GM12878 (cell line): Measurements from ENCODE around the gene KRTAP10-6. TPM values are rescaled to one million over a fixed set of nuclear protein-coding genes. Genes with fewer than 3 reads are reported as not detected.

ENCODE experiments used
- ATAC-seq: fragments of 200-7000 bp; cut with Tn5 transposase; 3 replicates; pipeline ENCODE4 v1.9.1; 2020; ENCODE audit warnings: mild to moderate bottlenecking, moderate library complexity
- BruUV-seq: library from RNA; stranded (reverse); fragments of 400-500 nt; replicated peaks from 2 replicates; lab custom pipeline; 2021; lab: Mats Ljungman, UMichigan
- CTCF ChIA-PET: fragments of 300-600 bp; sonication (Branson Sonifier 250); formaldehyde crosslinking; extraction: SDS; loops from one replicate; lab custom pipeline; 2021; ENCODE audit warnings: inconsistent platforms; lab: Yijun Ruan, JAX
- POLR2A ChIA-PET: fragments of 350-600 bp; formaldehyde crosslinking; extraction: SDS; loops from one replicate; lab custom pipeline; 2021; ENCODE audit warnings: inconsistent platforms; lab: Charles Lee
- RAD21 ChIA-PET: fragments of 300-600 bp; sonication (Branson Sonifier 250); formaldehyde crosslinking; loops from one replicate; lab custom pipeline; 2023; ENCODE audit warnings: antibody characterized with exemption; ENCODE audit not compliant: unreplicated experiment; lab: Charles Lee
- SMC1A ChIA-PET: fragments of 300-600 bp; sonication (Branson Sonifier 250); formaldehyde crosslinking; loops from one replicate; lab custom pipeline; 2023; ENCODE audit not compliant: unreplicated experiment, uncharacterized antibody; lab: Charles Lee
- DNase-seq: peaks from one replicate; pipeline ENCODE4 v3.0.0-alpha.2; 2011; ENCODE audit warnings: low read depth, low spot score
- FAIRE-seq: peaks from 3 replicates; lab custom pipeline; 2011; peaks lifted over from hg19 to GRCh38; lab: Jason Lieb, UNC
- H2AFZ ChIP-seq: 2 replicates; pipeline ENCODE4 v1.6.0; 2011; ENCODE audit warnings: low read depth, low read length, control low read depth; ENCODE audit not compliant: control insufficient read depth
- H3K27ac ChIP-seq: 2 replicates; pipeline ENCODE4 v1.5.1; 2011; ENCODE audit warnings: control low read depth; ENCODE audit not compliant: control insufficient read depth, insufficient read depth
- H3K27me3 ChIP-seq, 2 experiments: replicated peaks in 1 of 2; 2 replicates each; pipeline versions ENCODE4 v1.6.0 to v1.6.1; 2011; ENCODE audit warnings: low read length in 1 of 2; ENCODE audit not compliant: control insufficient read depth in 2 of 2, insufficient read depth in 2 of 2
- H3K36me3 ChIP-seq, 2 experiments: 2 replicates each; pipeline ENCODE4 v1.5.1; 2011; ENCODE audit warnings: low read length in 1 of 2; ENCODE audit not compliant: control insufficient read depth in 2 of 2, insufficient read depth in 2 of 2
- H3K4me1 ChIP-seq: 2 replicates; pipeline ENCODE4 v1.6.1; 2011; ENCODE audit warnings: mild to moderate bottlenecking, low read length, moderate library complexity, mixed read lengths; ENCODE audit not compliant: control insufficient read depth, insufficient read depth
- H3K4me2 ChIP-seq: 2 replicates; pipeline ENCODE4 v1.6.0; 2011; ENCODE audit warnings: control low read depth; ENCODE audit not compliant: control insufficient read depth, insufficient read depth
- H3K4me3 ChIP-seq: fragments of 200-600 bp; sonication (generic); 2 replicates; pipeline ENCODE4 v1.5.1; 2016
- H3K79me2 ChIP-seq: 2 replicates; pipeline ENCODE4 v1.6.0; 2011; ENCODE audit warnings: low read length; ENCODE audit not compliant: control insufficient read depth, insufficient read depth
- H3K9ac ChIP-seq: 2 replicates; pipeline ENCODE4 v1.8.0; 2011; ENCODE audit warnings: low read length, control low read depth, mixed read lengths; ENCODE audit not compliant: control insufficient read depth, insufficient read depth
- H3K9me3 ChIP-seq: replicated peaks from 3 replicates; pipeline ENCODE4 v1.5.1; 2011; ENCODE audit warnings: mild to moderate bottlenecking, low read length; ENCODE audit not compliant: control insufficient read depth, insufficient read depth
- H4K20me1 ChIP-seq: 2 replicates; pipeline ENCODE4 v1.6.0; 2011; ENCODE audit not compliant: control insufficient read depth, insufficient read depth
- E2F4 ChIP-seq: IDR thresholded peaks from 2 replicates; pipeline ENCODE4 v1.6.1; 2012; ENCODE audit warnings: low read depth, low read length, improper control_type of control experiment
- E2F8 ChIP-seq: fragments of 450-650 bp; IDR thresholded peaks from 2 replicates; pipeline ENCODE4 v1.6.1; 2018; ENCODE audit warnings: mild to moderate bottlenecking, low read depth, moderate library complexity; ENCODE audit not compliant: partially characterized antibody
- RAD51 ChIP-seq: fragments of 450-650 bp; IDR thresholded peaks from 2 replicates; pipeline ENCODE4 v1.6.1; 2016; ENCODE audit warnings: moderate library complexity, mild to moderate bottlenecking, inconsistent platforms
- SUPT20H ChIP-seq: IDR thresholded peaks from 2 replicates; pipeline ENCODE4 v1.6.1; 2011; ENCODE audit warnings: low read depth, mild to moderate bottlenecking, low read length, moderate library complexity, borderline replicate concordance; ENCODE audit not compliant: control insufficient read depth
- TCF12 ChIP-seq: IDR thresholded peaks from 2 replicates; pipeline ENCODE4 v1.6.1; 2011; ENCODE audit warnings: low read depth, mild to moderate bottlenecking, low read length
- YBX1 ChIP-seq: fragments of 450-650 bp; IDR thresholded peaks from 2 replicates; pipeline ENCODE4 v1.6.1; 2016; ENCODE audit warnings: antibody characterized with exemption
- WGBS: methylation state at CpG from one replicate; pipeline ENCODE4 v1.1.6; 2016; ENCODE audit warnings: low lambda C conversion rate; ENCODE audit not compliant: insufficient replicate concordance, insufficient coverage; ENCODE audit errors: missing lambda C conversion rate; 5-methylcytosine and 5-hydroxymethylcytosine counted together
- in situ Hi-C: fragments of 300-500 bp; cut with MboI; formaldehyde crosslinking; loops from 9 replicates; pipeline ENCODE4 v1.14.3; 2018; ENCODE audit warnings: mixed read lengths
- intact Hi-C: fragments of 100-400 bp; cut with micrococcal nuclease; formaldehyde crosslinking; loops from one replicate; pipeline ENCODE4 v1.14.2; 2022; ENCODE audit not compliant: unreplicated experiment
- polyA plus RNA-seq, 11 experiments: library from polyadenylated mRNA; depleted of rRNA in 4 of 11; unstranded in 6 of 11; stranded (reverse) in 5 of 11; fragments of >200 nt; fragmentation: Nextera tagmentation in 4 of 11; fragmentation: Illumina TruSeq in 1 of 11; extraction: Ambion mirVana in 4 of 11; extraction: Trizol in 1 of 11; gene quantifications; 1 replicate in 1 of 11; 2 replicates in 10 of 11; pipeline versions ENCODE4 v1.2.1 to v1.2.3, GENCODE V29; 2011 to 2016; ENCODE audit warnings: inconsistent platforms in 2 of 11, missing spikeins in 2 of 11, low read depth in 1 of 11
- total RNA-seq, 4 experiments: library from RNA; depleted of rRNA in 3 of 4; stranded (reverse); fragments of >200 nt in 3 of 4; fragmentation: Illumina TruSeq in 1 of 4; extraction: Trizol in 1 of 4; gene quantifications; 2 replicates each; pipeline versions ENCODE4 v1.2.1 to v1.2.3, GENCODE V29; 2013 to 2021

Gene KRTAP10-6
- total and polyA plus RNA-seq, 10 of the 15 experiments (the other 5 are each of a cell fraction or from before 2014, with no cell fraction given) = not detected

- Histone ChIP-seq H3K9ac (no peak overlapping the region), H3K79me2 (no peaks in the 10 kb centered on the region), H3K4me1 (no peaks in the 10 kb centered on the region), H3K4me2 (no peak overlapping the region), H3K36me3 (no peaks in the 10 kb centered on the region), H3K9me3 (no peaks in the 10 kb centered on the region; the same call in 2 of the 3 replicates), H3K27me3 (no peaks in the 10 kb centered on the region; a peak in 1 of 4 replicates), H2AFZ (no peak overlapping the region), H4K20me1 (no peaks in the 10 kb centered on the region), H3K27ac (no peak overlapping the region), H3K4me3 (no peak overlapping the region)
- FAIRE-seq = no peak
- 2% methylated on average over 9 of the region's 9 CpGs for WGBS
- in situ Hi-C loops (no loop called here), intact Hi-C loops (no loop called here)
- RAD21 ChIA-PET = no interaction called here
- TF ChIP-seq TCF12 = peak; percentile 79; the same call in 1 of the 2 replicates
- TF ChIP-seq SUPT20H = no peak
- peak; percentile 42; the same call in 2 of the 3 replicates for ATAC-seq
- SMC1A ChIA-PET = no interaction called here
- DNase-seq = no peak
- CTCF ChIA-PET = no interaction called here
- BruUV-seq = no TSS peak
- POLR2A ChIA-PET = no interaction called here
Observed at GRCh38 chr21:44556879-44557278, 35.4 kb downstream of the KRTAP10-6 start.

GRCh38 chr21:44555200-44555875, 37.0 kb downstream of the KRTAP10-6 start:
- SMC1A ChIA-PET = no interaction called here
- H2AFZ ChIP-seq = no peak overlapping the region
- H3K27ac ChIP-seq = no peak overlapping the region
- in situ Hi-C loops = no loop called here
- BruUV-seq = no TSS peak
- H3K9ac ChIP-seq = no peak overlapping the region
- H3K4me2 ChIP-seq = no peak overlapping the region
- no peaks in the 10 kb centered on the region; the same call in 2 of the 3 replicates for H3K9me3 ChIP-seq
- POLR2A ChIA-PET = no interaction called here
- 36% methylated on average over 13 of the region's 13 CpGs for WGBS
- RAD21 ChIA-PET = no interaction called here
- ATAC-seq = no peak
- FAIRE-seq = no peak
- no peak overlapping the region for H3K4me3 ChIP-seq
- intact Hi-C loops = no loop called here
- no peaks in the 10 kb centered on the region for H4K20me1 ChIP-seq
- H3K4me1 ChIP-seq = no peaks in the 10 kb centered on the region
- TF ChIP-seq YBX1 (no peak), E2F8 (no peak), E2F4 (no peak), RAD51 (no peak)
- H3K79me2 ChIP-seq = no peaks in the 10 kb centered on the region
- H3K36me3 ChIP-seq = no peaks in the 10 kb centered on the region
- CTCF ChIA-PET = no interaction called here
- no peak for DNase-seq
- H3K27me3 ChIP-seq = no peaks in the 10 kb centered on the region; a peak in 1 of 4 replicates
